ENCODE results near the gene DDX41. TPM values are rescaled to one million over a fixed set of nuclear protein-coding genes. Genes with fewer than 3 reads are reported as not detected.
A peak's percentile ranks its signal among the peaks of the same experiment; 100 is the strongest.

Gene DDX41
- total and polyA plus RNA-seq, 2 of the 13 experiments (the other 11 are each of a cell fraction or from before 2014, with no cell fraction given): 62.8 to 105 TPM

- TF ChIP-seq, protein P1, sequence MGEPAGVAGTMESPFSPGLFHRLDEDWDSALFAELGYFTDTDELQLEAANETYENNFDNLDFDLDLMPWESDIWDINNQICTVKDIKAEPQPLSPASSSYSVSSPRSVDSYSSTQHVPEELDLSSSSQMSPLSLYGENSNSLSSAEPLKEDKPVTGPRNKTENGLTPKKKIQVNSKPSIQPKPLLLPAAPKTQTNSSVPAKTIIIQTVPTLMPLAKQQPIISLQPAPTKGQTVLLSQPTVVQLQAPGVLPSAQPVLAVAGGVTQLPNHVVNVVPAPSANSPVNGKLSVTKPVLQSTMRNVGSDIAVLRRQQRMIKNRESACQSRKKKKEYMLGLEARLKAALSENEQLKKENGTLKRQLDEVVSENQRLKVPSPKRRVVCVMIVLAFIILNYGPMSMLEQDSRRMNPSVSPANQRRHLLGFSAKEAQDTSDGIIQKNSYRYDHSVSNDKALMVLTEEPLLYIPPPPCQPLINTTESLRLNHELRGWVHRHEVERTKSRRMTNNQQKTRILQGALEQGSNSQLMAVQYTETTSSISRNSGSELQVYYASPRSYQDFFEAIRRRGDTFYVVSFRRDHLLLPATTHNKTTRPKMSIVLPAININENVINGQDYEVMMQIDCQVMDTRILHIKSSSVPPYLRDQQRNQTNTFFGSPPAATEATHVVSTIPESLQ (CRISPR knock-in tag; conservative IDR thresholded peaks at IDR 0.05): no peak
- TF ChIP-seq ZNF629 (CRISPR knock-in tag; conservative IDR thresholded peaks at IDR 0.05): no peak
- TF ChIP-seq PCBP1 (IDR thresholded peaks at IDR 0.05; ENCODE audit: borderline replicate concordance, low read depth, low read length): no peak
- TF ChIP-seq ZNF564 (CRISPR knock-in tag; IDR thresholded peaks at IDR 0.05): 0 out of 2 replicates have a peak, but pooled peaks have one; percentile 67
- no peak for TF ChIP-seq CBX2 (IDR thresholded peaks at IDR 0.05; ENCODE audit: low read depth, low read length)
- 0 out of 2 replicates have a peak, but pooled peaks have one; percentile 37 for TF ChIP-seq CBX2 (CRISPR knock-in tag; IDR thresholded peaks at IDR 0.05; ENCODE audit: low read depth)
- no peak for TF ChIP-seq IKZF1 (IDR thresholded peaks at IDR 0.05)
- no peak for TF ChIP-seq ZFP1 (CRISPR knock-in tag; IDR thresholded peaks at IDR 0.05)
- TF ChIP-seq SMC3 (IDR thresholded peaks at IDR 0.05; ENCODE audit: low read length): no peak
- TF ChIP-seq ZNF746 (CRISPR knock-in tag; IDR thresholded peaks at IDR 0.05): no peak
- TF ChIP-seq YEATS4 (CRISPR knock-in tag; IDR thresholded peaks at IDR 0.05; ENCODE audit: borderline replicate concordance): no peak; the same call in 1 of the 2 replicates
- no peak for TF ChIP-seq ARHGAP35 (CRISPR knock-in tag; IDR thresholded peaks at IDR 0.05; ENCODE audit: borderline replicate concordance)
- TF ChIP-seq ZNF17 (CRISPR knock-in tag; IDR thresholded peaks at IDR 0.05): no peak
- TF ChIP-seq ZFX (CRISPR knock-in tag; IDR thresholded peaks at IDR 0.05; ENCODE audit: low read depth): no peak
- TF ChIP-seq ZNF549 (CRISPR knock-in tag; IDR thresholded peaks at IDR 0.05): no peak
- no peak for TF ChIP-seq PPARG (CRISPR knock-in tag; conservative IDR thresholded peaks at IDR 0.05)
- 0 out of 2 replicates have a peak, but pooled peaks have one; percentile 52 for TF ChIP-seq ZSCAN21 (CRISPR knock-in tag; IDR thresholded peaks at IDR 0.05; ENCODE audit: borderline replicate concordance)
- TF ChIP-seq ZNF597 (CRISPR knock-in tag; IDR thresholded peaks at IDR 0.05): no peak
These were observed 18.6 kb downstream of the DDX41 start (continued) for GRCh38 chr5:177498013-177498787.

Measured in HepG2 (cell line).